Trophoblast cell (in vitro differentiated cells and primary cell): ENCODE results near the gene RXRB.

ENCODE experiments used
- DNase-seq, 2 donors: peaks; one replicate each; pipeline ENCODE4 v3.0.0-alpha.2; 2016
- H2AFZ ChIP-seq: 2 replicates; pipeline ENCODE4 v1.6.1; 2013; ENCODE audit warnings: low read length, moderate library complexity, mild to moderate bottlenecking; ENCODE audit not compliant: insufficient read depth, poor library complexity
- H2AK5ac ChIP-seq: 2 replicates; pipeline ENCODE4 v1.6.1; 2013; ENCODE audit warnings: mild to moderate bottlenecking, low read length
- H2BK120ac ChIP-seq: 2 replicates; pipeline ENCODE4 v1.6.1; 2013; ENCODE audit warnings: low read length, mild to moderate bottlenecking, moderate library complexity; ENCODE audit not compliant: insufficient read depth, poor library complexity
- H2BK12ac ChIP-seq: 2 replicates; pipeline ENCODE4 v1.6.1; 2013; ENCODE audit warnings: mild to moderate bottlenecking, low read length, moderate library complexity
- H2BK5ac ChIP-seq: 2 replicates; pipeline ENCODE4 v1.6.1; 2013; ENCODE audit warnings: low read length, low read depth, moderate library complexity, mild to moderate bottlenecking; ENCODE audit not compliant: poor library complexity
- H3K14ac ChIP-seq: 2 replicates; pipeline ENCODE4 v1.6.1; 2013; ENCODE audit warnings: mild to moderate bottlenecking, low read length
- H3K18ac ChIP-seq: 2 replicates; pipeline ENCODE4 v1.6.1; 2013; ENCODE audit warnings: mild to moderate bottlenecking, low read length
- H3K23ac ChIP-seq: 2 replicates; pipeline ENCODE4 v1.6.1; 2013; ENCODE audit warnings: low read length
- H3K27ac ChIP-seq: 2 replicates; pipeline ENCODE4 v1.5.1; 2013; ENCODE audit warnings: low read depth, mild to moderate bottlenecking, inconsistent platforms, low read length, moderate library complexity
- H3K27me3 ChIP-seq: 2 replicates; pipeline ENCODE4 v1.6.1; 2013; ENCODE audit warnings: inconsistent platforms, mild to moderate bottlenecking, low read length, moderate library complexity; ENCODE audit not compliant: insufficient read depth
- H3K36me3 ChIP-seq, 2 experiments: 1 replicate in 1 of 2; 2 replicates in 1 of 2; pipeline ENCODE4 v1.6.1; 2013; ENCODE audit warnings: low read length in 2 of 2, mild to moderate bottlenecking in 2 of 2, moderate library complexity in 1 of 2; ENCODE audit not compliant: insufficient read depth in 2 of 2, control insufficient read depth in 1 of 2
- H3K4ac ChIP-seq: 2 replicates; pipeline ENCODE4 v1.6.1; 2013; ENCODE audit warnings: low read depth, mild to moderate bottlenecking, low read length, moderate library complexity
- H3K4me1 ChIP-seq, 2 experiments: 1 replicate in 1 of 2; 2 replicates in 1 of 2; pipeline ENCODE4 v1.6.1; 2013; ENCODE audit warnings: low read length in 2 of 2, mild to moderate bottlenecking in 2 of 2, moderate library complexity in 1 of 2; ENCODE audit not compliant: insufficient read depth in 2 of 2, control insufficient read depth in 1 of 2
- H3K4me2 ChIP-seq: 2 replicates; pipeline ENCODE4 v1.6.1; 2013; ENCODE audit warnings: inconsistent platforms, mild to moderate bottlenecking, low read length, moderate library complexity
- H3K4me3 ChIP-seq: 2 replicates; pipeline ENCODE4 v1.5.1; 2013; ENCODE audit warnings: mild to moderate bottlenecking, low read depth, low read length, inconsistent platforms
- H3K79me1 ChIP-seq: one replicate; pipeline ENCODE4 v1.6.1; 2013; ENCODE audit warnings: low read length
- H3K79me2 ChIP-seq: 2 replicates; pipeline ENCODE4 v1.6.1; 2013; ENCODE audit warnings: low read length, mild to moderate bottlenecking; ENCODE audit not compliant: control insufficient read depth, insufficient read depth, poor library complexity
- H3K9ac ChIP-seq: 2 replicates; pipeline ENCODE4 v1.6.1; 2013; ENCODE audit warnings: mild to moderate bottlenecking, low read length
- H3K9me3 ChIP-seq: 2 replicates; pipeline ENCODE4 v1.6.1; 2013; ENCODE audit warnings: low read depth, mild to moderate bottlenecking, control low read depth, inconsistent platforms, low read length; ENCODE audit not compliant: insufficient read depth
- H4K12ac ChIP-seq: 2 replicates; pipeline ENCODE4 v1.6.1; 2013; ENCODE audit warnings: low read depth, mild to moderate bottlenecking, low read length, moderate library complexity
- H4K8ac ChIP-seq: 2 replicates; pipeline ENCODE4 v1.6.1; 2013; ENCODE audit warnings: low read depth, mild to moderate bottlenecking, low read length, moderate library complexity
- H4K91ac ChIP-seq: one replicate; pipeline ENCODE4 v1.6.1; 2013; ENCODE audit warnings: low read depth, mild to moderate bottlenecking, low read length, moderate library complexity
- WGBS: extraction: QIAGEN DNeasy Blood & Tissue Kit; methylation state at CpG from one replicate; pipeline ENCODE4 v1.1.7; 2013; ENCODE audit warnings: missing lambda C conversion rate; ENCODE audit not compliant: insufficient read length, insufficient coverage; ENCODE audit errors: extremely low coverage; 5-methylcytosine and 5-hydroxymethylcytosine counted together

The RXRB gene

GRCh38 chr6:33190504-33191107, 9.9 kb downstream of the RXRB start:
- WGBS, result no CpG with 5 or more reads among the region's 11 CpGs
- H2BK120ac ChIP-seq, result no peak overlapping the region

GRCh38 chr6:33189625-33190448, 10.6 kb downstream of the RXRB start:
- no peak overlapping the region for H2BK120ac ChIP-seq
- no peak overlapping the region for H4K8ac ChIP-seq
- no peaks in the 10 kb centered on the region for H3K9me3 ChIP-seq
- H4K91ac ChIP-seq, result no peak overlapping the region
- H3K27me3 ChIP-seq, result peaks cover 8% of the 10 kb centered on the region
- H3K18ac ChIP-seq, result no peak overlapping the region
- H3K23ac ChIP-seq, result no peak overlapping the region
- WGBS, result 100% methylated on average over 1 of the region's 7 CpGs
- no peak overlapping the region for H3K27ac ChIP-seq
- H3K79me1 ChIP-seq, result peaks cover 6% of the 10 kb centered on the region
- no peak overlapping the region for H2AK5ac ChIP-seq
- no peak overlapping the region for H3K4me2 ChIP-seq
- H3K4ac ChIP-seq, result no peak overlapping the region
- no peak overlapping the region for H3K4me3 ChIP-seq
- H3K36me3 ChIP-seq, result peaks cover 3 to 7% of the 10 kb centered on the region in 2 experiments
- H3K4me1 ChIP-seq, result peaks cover 16 to 22% of the 10 kb centered on the region in 2 experiments
- no peak overlapping the region for H4K12ac ChIP-seq
- no peak overlapping the region for H3K14ac ChIP-seq
- no peak overlapping the region for H2BK12ac ChIP-seq
- H3K9ac ChIP-seq, result no peak overlapping the region
- no peak for DNase-seq
- H2BK5ac ChIP-seq, result no peak overlapping the region
- H2AFZ ChIP-seq, result no peak overlapping the region
- H3K79me2 ChIP-seq, result no peaks in the 10 kb centered on the region

More at GRCh38 chr6:33190504-33191107, 9.9 kb downstream of the RXRB start:
- Histone ChIP-seq H4K8ac (no peak overlapping the region), H3K79me2 (no peaks in the 10 kb centered on the region), H2BK12ac (peak overlapping the region; percentile 25), H3K9ac (no peak overlapping the region), H4K91ac (peak overlapping the region; percentile 7), H3K4me3 (no peak overlapping the region), H3K4ac (no peak overlapping the region), H2AFZ (no peak overlapping the region), H3K14ac (no peak overlapping the region), H3K23ac (no peak overlapping the region), H3K18ac (no peak overlapping the region), H3K9me3 (no peaks in the 10 kb centered on the region), H3K79me1 (peaks cover 6% of the 10 kb centered on the region), H2BK5ac (no peak overlapping the region), H3K4me2 (no peak overlapping the region), H2AK5ac (no peak overlapping the region), H3K36me3 (peaks cover 11 to 14% of the 10 kb centered on the region in 2 experiments), H3K4me1 (peaks cover 16 to 22% of the 10 kb centered on the region in 2 experiments), H3K27ac (no peak overlapping the region), H3K27me3 (peaks cover 8% of the 10 kb centered on the region), H4K12ac (no peak overlapping the region)
- no peak for DNase-seq

DNA sequence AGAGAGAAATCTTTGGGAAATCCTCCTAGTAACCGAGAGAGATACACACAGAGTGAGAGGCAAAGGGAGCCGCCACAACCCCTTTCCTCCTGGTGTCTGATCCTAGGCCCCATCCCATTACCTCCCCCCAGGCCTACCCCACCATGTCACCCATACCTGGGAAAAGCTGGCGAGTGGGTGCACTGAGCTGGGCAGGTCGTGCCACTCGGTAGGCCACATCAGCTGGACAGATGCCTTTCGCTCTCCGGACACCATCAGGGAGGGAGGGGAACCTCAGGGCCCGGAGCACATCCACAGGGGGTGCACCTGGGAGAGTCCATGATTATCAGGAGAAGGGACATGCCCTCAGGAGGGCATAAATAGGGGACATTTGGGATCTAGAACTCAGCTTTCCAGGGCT, 11.3 kb downstream of the RXRB start:
- Histone ChIP-seq H3K79me1 (peaks cover 6% of the 10 kb centered on the region), H3K36me3 (peaks cover 0 to 2% of the 10 kb centered on the region in 2 experiments), H3K27me3 (peaks cover 8% of the 10 kb centered on the region), H2BK120ac (no peak overlapping the region), H3K4me3 (no peak overlapping the region), H3K9ac (no peak overlapping the region), H2BK12ac (no peak overlapping the region), H2AFZ (no peak overlapping the region), H2AK5ac (no peak overlapping the region), H3K18ac (no peak overlapping the region), H3K14ac (no peak overlapping the region), H4K12ac (no peak overlapping the region), H3K23ac (no peak overlapping the region), H3K27ac (no peak overlapping the region), H3K4me1 (peaks cover 16 to 22% of the 10 kb centered on the region in 2 experiments), H4K91ac (no peak overlapping the region), H3K9me3 (no peaks in the 10 kb centered on the region), H2BK5ac (no peak overlapping the region), H4K8ac (no peak overlapping the region), H3K4me2 (no peak overlapping the region), H3K79me2 (no peaks in the 10 kb centered on the region), H3K4ac (no peak overlapping the region)
- WGBS, result no CpG with 5 or more reads among the region's 8 CpGs
- DNase-seq, result no peak

DNA sequence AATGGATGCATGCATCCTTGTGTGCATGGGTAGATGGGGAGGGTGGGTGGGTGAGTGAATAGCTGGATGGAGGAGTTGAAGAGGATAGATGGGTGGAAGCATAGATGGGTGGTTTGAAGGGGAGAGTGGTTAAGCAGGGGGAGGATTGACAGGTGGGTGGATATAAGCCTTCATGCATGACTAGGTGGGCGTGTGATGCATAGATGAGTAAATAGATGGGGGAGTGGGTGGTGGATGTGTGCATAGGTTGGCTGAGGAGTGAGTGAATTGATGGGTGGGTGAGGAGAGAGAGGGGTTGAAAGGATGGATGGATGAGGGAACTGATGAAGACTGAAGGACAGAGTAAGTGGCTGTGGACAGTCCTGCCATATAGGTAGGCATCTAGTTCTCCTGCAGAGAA, 12.7 kb downstream of the RXRB start:
- Histone ChIP-seq H3K9me3 (no peaks in the 10 kb centered on the region), H2BK12ac (no peak overlapping the region), H3K4ac (no peak overlapping the region), H3K79me2 (no peaks in the 10 kb centered on the region), H3K9ac (no peak overlapping the region), H4K8ac (no peak overlapping the region), H3K4me1 (peaks cover 13% of the 10 kb centered on the region in 2 experiments), H3K27ac (no peak overlapping the region), H4K12ac (no peak overlapping the region), H3K27me3 (peaks cover 6% of the 10 kb centered on the region), H3K14ac (no peak overlapping the region), H2AK5ac (no peak overlapping the region), H4K91ac (no peak overlapping the region), H3K79me1 (peaks cover 3% of the 10 kb centered on the region), H3K36me3 (no peaks in the 10 kb centered on the region), H2BK120ac (no peak overlapping the region), H3K23ac (no peak overlapping the region), H3K18ac (no peak overlapping the region), H2AFZ (no peak overlapping the region), H3K4me3 (no peak overlapping the region), H3K4me2 (no peak overlapping the region), H2BK5ac (no peak overlapping the region)
- no peak for DNase-seq
- no CpG with 5 or more reads among the region's 1 CpG for WGBS
